BJ (cell line): ENCODE results near the gene MRPL42. TPM values are rescaled to one million over a fixed set of nuclear protein-coding genes. Genes with fewer than 3 reads are reported as not detected.
"Not testable (repeated sequence)": the region's sequence is repeated elsewhere in the genome, so short reads cannot be mapped to it uniquely, and the experiment has no call there.

Experiments used
- CTCF ChIA-PET: fragments of 350-600 bp; formaldehyde crosslinking; extraction: SDS; loops from one replicate; lab custom pipeline; 2021; ENCODE audit warnings: antibody characterized with exemption, inconsistent platforms; lab: Yijun Ruan, JAX
- POLR2A ChIA-PET: fragments of 300-600 bp; sonication (Branson Sonifier 250); formaldehyde crosslinking; extraction: SDS; loops from one replicate; lab custom pipeline; 2021; ENCODE audit warnings: antibody characterized with exemption; lab: Charles Lee
- DNase-seq: peaks from one replicate; pipeline ENCODE4 v3.0.0-alpha.2; 2011; ENCODE audit warnings: low read depth
- H3K27me3 ChIP-seq: 2 replicates; pipeline ENCODE4 v1.6.0; 2011; ENCODE audit warnings: low read length; ENCODE audit not compliant: control insufficient read depth, insufficient read depth
- H3K36me3 ChIP-seq: 2 replicates; pipeline ENCODE4 v1.5.1; 2011; ENCODE audit warnings: low read length; ENCODE audit not compliant: control insufficient read depth, insufficient read depth
- H3K4me3 ChIP-seq: 2 replicates; pipeline ENCODE4 v1.5.1; 2011; ENCODE audit warnings: low read depth, mild to moderate bottlenecking, control low read depth, low read length
- CTCF ChIP-seq: IDR thresholded peaks from 2 replicates; pipeline ENCODE4 v1.5.1; 2011; ENCODE audit warnings: low read depth, mild to moderate bottlenecking, control low read depth, inconsistent platforms, low read length, moderate library complexity; ENCODE audit not compliant: insufficient read depth
- polyA plus RNA-seq: library from polyadenylated mRNA; depleted of rRNA; stranded (reverse); fragments of >200 nt; gene quantifications from 2 replicates; pipeline ENCODE4 v1.2.3, GENCODE V29; 2011

The MRPL42 gene
- polyA plus RNA-seq, 1 experiment: 28.1 TPM

- no peak for DNase-seq
- no peaks in the 10 kb centered on the region for H3K27me3 ChIP-seq
- POLR2A ChIA-PET: no interaction called here
- H3K4me3 ChIP-seq: no peak overlapping the region
- TF ChIP-seq CTCF: no peak
- H3K36me3 ChIP-seq: peaks cover 10% of the 10 kb centered on the region; the same call in 1 of the 2 replicates
- CTCF ChIA-PET: interaction anchor here (1.6 kb wide), 1 partner anchor 21 kb away, joined by 5 read pairs; no protein-coding TSS in a partner anchor
Measured at GRCh38 chr12:93547778-93548177, 80.5 kb downstream of the MRPL42 start.

GRCh38 chr12:93549174-93549573 is 81.9 kb downstream of the MRPL42 start:
- TF ChIP-seq CTCF: no peak
- Histone ChIP-seq H3K36me3 (peaks cover 12% of the 10 kb centered on the region; the same call in 1 of the 2 replicates), H3K4me3 (no peak overlapping the region), H3K27me3 (no peaks in the 10 kb centered on the region)
- CTCF ChIA-PET: interaction anchor here (1.0 to 1.6 kb wide), 2 partner anchors 20 to 47 kb away, joined by 3 to 5 read pairs; no protein-coding TSS in a partner anchor
- POLR2A ChIA-PET: no interaction called here
- no peak for DNase-seq

GRCh38 chr12:93550748-93551611 is 83.7 kb downstream of the MRPL42 start:
- Histone ChIP-seq H3K36me3 (peaks cover 11% of the 10 kb centered on the region; the same call in 1 of the 2 replicates), H3K27me3 (no peaks in the 10 kb centered on the region), H3K4me3 (no peak overlapping the region)
- TF ChIP-seq CTCF: no peak
- no peak for DNase-seq
- POLR2A ChIA-PET: no interaction called here
- CTCF ChIA-PET: interaction anchor here (1.4 to 1.7 kb wide), 2 partner anchors 23 to 551 kb away, joined by 3 to 4 read pairs; no protein-coding TSS in a partner anchor

- DNase-seq: no peak
- TF ChIP-seq CTCF: no peak
- CTCF ChIA-PET: interaction anchor here (0.6 to 1.6 kb wide), 6 partner anchors 24 to 548 kb away, joined by 3 to 5 read pairs (median 3); no protein-coding TSS in a partner anchor
- no peak overlapping the region for H3K4me3 ChIP-seq
- no peaks in the 10 kb centered on the region for H3K27me3 ChIP-seq
- POLR2A ChIA-PET: no interaction called here
- H3K36me3 ChIP-seq: peaks cover 11% of the 10 kb centered on the region; the same call in 1 of the 2 replicates
Measured at GRCh38 chr12:93552427-93552826, 85.1 kb downstream of the MRPL42 start.

- POLR2A ChIA-PET, H3K4me3 ChIP-seq, H3K36me3 ChIP-seq, H3K27me3 ChIP-seq, DNase-seq: not testable (repeated sequence)
- CTCF ChIA-PET: interaction anchor here (1.2 kb wide), 1 partner anchor 543 kb away, joined by 3 read pairs; no protein-coding TSS in a partner anchor
Measured at GRCh38 chr12:93557879-93558278, 90.6 kb downstream of the MRPL42 start.

- POLR2A ChIA-PET, DNase-seq, H3K36me3 ChIP-seq, H3K27me3 ChIP-seq, H3K4me3 ChIP-seq: not testable (repeated sequence)
- CTCF ChIA-PET: interaction anchor here (1.0 to 1.2 kb wide), 2 partner anchors 55 to 542 kb away, joined by 3 read pairs; no protein-coding TSS in a partner anchor
Measured at GRCh38 chr12:93558685-93559084, 91.4 kb downstream of the MRPL42 start.
